Breast epithelium (tissue), 4 donors: ENCODE measurements around the gene PAK5. TPM values are rescaled to one million over a fixed set of nuclear protein-coding genes. Genes with fewer than 3 reads are reported as not detected.

Source experiments
- DNase-seq, 2 donors: peaks; one replicate each; pipeline ENCODE4 v3.0.0-alpha.2; 2019; ENCODE audit warnings: low spot score in 2 of 2
- H3K27ac ChIP-seq, 2 donors: fragments of 200-600 bp; sonication (generic) in 1 of 2; one replicate each; pipeline ENCODE4 v1.5.1; 2016 to 2019; ENCODE audit warnings: mild to moderate bottlenecking in 1 of 2
- H3K27me3 ChIP-seq, 2 donors: fragments of 200-600 bp; sonication (generic) in 1 of 2; one replicate each; pipeline versions ENCODE4 v1.5.1 to v1.6.0; 2017 to 2019; ENCODE audit warnings: control low read depth in 1 of 2, mild to moderate bottlenecking in 1 of 2
- H3K36me3 ChIP-seq: fragments of 200-600 bp; one replicate; pipeline ENCODE4 v1.5.1; 2019
- H3K4me1 ChIP-seq, 2 donors: fragments of 200-600 bp; sonication (generic); one replicate each; pipeline ENCODE4 v1.5.1; 2016 to 2019; ENCODE audit warnings: control low read depth in 1 of 2
- H3K4me3 ChIP-seq, 3 donors: fragments of 200-600 bp; sonication (generic); 1 replicate in 2 of 3; 2 replicates in 1 of 3; pipeline ENCODE4 v1.5.1; 2016 to 2019; ENCODE audit warnings: mild to moderate bottlenecking in 3 of 3, moderate library complexity in 2 of 3
- H3K9me3 ChIP-seq, 2 donors: fragments of 200-600 bp; sonication (generic) in 1 of 2; one replicate each; pipeline ENCODE4 v1.5.1; 2016 to 2019; ENCODE audit warnings: control low read depth in 1 of 2
- CTCF ChIP-seq, 3 donors: fragments of 450-650 bp; IDR thresholded peaks; one replicate each; pipeline ENCODE4 v1.5.1; 2016 to 2017; ENCODE audit warnings: antibody characterized with exemption in 3 of 3, mild to moderate bottlenecking in 3 of 3, moderate library complexity in 3 of 3
- POLR2A ChIP-seq: fragments of 450-650 bp; IDR thresholded peaks from one replicate; pipeline ENCODE4 v1.6.1; 2016; ENCODE audit warnings: antibody characterized with exemption, mild to moderate bottlenecking, moderate library complexity
- POLR2AphosphoS5 ChIP-seq, 3 donors: sonication (generic); formaldehyde crosslinking; IDR thresholded peaks; one replicate each; pipeline ENCODE4 v1.6.1; 2017; ENCODE audit warnings: antibody characterized with exemption in 3 of 3
- intact Hi-C: fragments of 100-400 bp; cut with DNase I; formaldehyde crosslinking; loops from one replicate; pipeline ENCODE4 v1.15.1; 2023; ENCODE audit warnings: low total_unique reads
- total RNA-seq, 3 donors: library from RNA; depleted of rRNA; stranded (reverse); fragments of >200 nt; gene quantifications; one replicate each; pipeline ENCODE4 v1.1.0, GENCODE V29; 2016

Gene PAK5
- total RNA-seq, 3 donors from 2014 or later, result 0.66 to 1.3 TPM; not detected in 1

- H3K9me3 ChIP-seq, result no peaks in the 10 kb centered on the region
- intact Hi-C loops, result no loop called here
- H3K27me3 ChIP-seq, result peaks cover 0 to 41% of the 10 kb centered on the region in 2 donors
- no peak overlapping the region for H3K27ac ChIP-seq
- DNase-seq, result no peak
- TF ChIP-seq POLR2AphosphoS5 (IDR thresholded peaks at IDR 0.05) (no peak), CTCF (IDR thresholded peaks at IDR 0.05) (no peak), POLR2A (no peak)
- no peaks in the 10 kb centered on the region for H3K36me3 ChIP-seq
- H3K4me1 ChIP-seq, result no peaks in the 10 kb centered on the region
- peak overlapping the region in 2 of 3 donors; percentile 21 to 26 for H3K4me3 ChIP-seq
Observed at GRCh38 chr20:9506280-9506821, 332.5 kb downstream of the PAK5 start.

DNA sequence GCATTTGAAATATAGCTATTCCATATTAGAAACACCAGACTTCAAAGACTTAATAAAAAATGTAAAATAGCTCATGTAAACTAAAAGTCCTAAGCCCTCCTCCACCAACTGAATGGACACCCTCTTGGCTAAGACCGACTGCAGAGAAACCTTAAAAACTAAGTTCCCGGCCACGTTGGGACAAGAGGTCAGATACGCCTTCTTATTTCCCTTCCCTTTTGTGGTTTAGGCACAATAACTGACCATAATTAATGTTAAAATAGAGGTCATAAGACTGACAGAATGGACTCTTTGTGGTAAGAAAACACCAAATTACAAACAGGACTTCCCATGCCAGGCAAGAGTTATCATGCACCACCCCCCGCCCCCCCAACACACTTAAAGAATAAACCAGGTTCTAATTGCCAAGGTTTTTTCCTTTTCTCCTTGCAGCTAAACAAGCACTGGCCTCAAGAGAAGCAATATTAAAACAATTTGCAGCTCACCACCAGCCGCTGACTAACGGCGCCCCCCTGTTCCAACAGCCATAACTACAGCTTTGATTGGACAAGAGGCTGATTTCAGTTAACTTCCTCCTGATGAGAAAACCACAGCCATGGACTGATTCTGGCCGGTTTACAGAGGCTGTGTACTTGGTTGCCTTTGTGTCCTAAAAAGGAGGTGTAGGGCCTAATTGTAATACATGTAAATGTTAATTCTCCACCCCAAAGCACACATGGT is 335.2 kb downstream of the PAK5 start:
- intact Hi-C loops, result no loop called here
- H3K27ac ChIP-seq, result no peak overlapping the region
- H3K4me3 ChIP-seq, result no peak overlapping the region
- peaks cover 0 to 33% of the 10 kb centered on the region in 2 donors for H3K27me3 ChIP-seq
- H3K9me3 ChIP-seq, result no peaks in the 10 kb centered on the region
- no peaks in the 10 kb centered on the region for H3K4me1 ChIP-seq
- DNase-seq, result no peak
- H3K36me3 ChIP-seq, result no peaks in the 10 kb centered on the region
- TF ChIP-seq POLR2A (no peak), CTCF (IDR thresholded peaks at IDR 0.05) (no peak), POLR2AphosphoS5 (IDR thresholded peaks at IDR 0.05) (no peak)

- Histone ChIP-seq H3K27ac (no peak overlapping the region), H3K9me3 (no peaks in the 10 kb centered on the region), H3K4me3 (no peak overlapping the region), H3K27me3 (peaks cover 0 to 10% of the 10 kb centered on the region in 2 donors), H3K4me1 (no peaks in the 10 kb centered on the region), H3K36me3 (no peaks in the 10 kb centered on the region)
- TF ChIP-seq CTCF (IDR thresholded peaks at IDR 0.05) (no peak), POLR2AphosphoS5 (IDR thresholded peaks at IDR 0.05) (no peak), POLR2A (no peak)
- no peak for DNase-seq
- intact Hi-C loops, result no loop called here
Observed at GRCh38 chr20:9501473-9501872, 337.4 kb downstream of the PAK5 start.

DNA sequence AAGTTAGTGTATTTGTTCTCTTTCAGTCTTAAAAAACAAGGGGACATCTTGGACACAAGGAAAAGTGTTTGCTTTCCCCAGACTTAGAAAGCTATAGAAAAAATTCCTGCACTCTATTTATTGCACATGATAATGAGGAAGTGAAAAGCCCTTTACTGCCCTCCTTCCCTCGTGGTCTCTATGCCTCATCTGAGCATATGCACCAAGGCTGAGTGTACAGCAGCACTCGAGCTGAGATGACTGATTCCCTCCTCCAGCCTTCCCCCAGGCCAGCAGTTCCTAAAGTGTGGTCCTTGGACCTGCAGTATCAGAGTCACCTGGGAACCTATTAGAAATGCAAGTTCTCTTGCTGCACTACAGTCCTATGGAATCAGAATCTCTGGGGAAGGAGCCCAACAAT is 338.8 kb downstream of the PAK5 start:
- no peaks in the 10 kb centered on the region for H3K36me3 ChIP-seq
- TF ChIP-seq POLR2A, result no peak
- no peaks in the 10 kb centered on the region for H3K27me3 ChIP-seq
- intact Hi-C loops, result no loop called here
- DNase-seq, result no peak
- H3K4me3 ChIP-seq, result no peak overlapping the region
- H3K27ac ChIP-seq, result no peak overlapping the region
- H3K9me3 ChIP-seq, result no peaks in the 10 kb centered on the region
- H3K4me1 ChIP-seq, result no peaks in the 10 kb centered on the region

DNA sequence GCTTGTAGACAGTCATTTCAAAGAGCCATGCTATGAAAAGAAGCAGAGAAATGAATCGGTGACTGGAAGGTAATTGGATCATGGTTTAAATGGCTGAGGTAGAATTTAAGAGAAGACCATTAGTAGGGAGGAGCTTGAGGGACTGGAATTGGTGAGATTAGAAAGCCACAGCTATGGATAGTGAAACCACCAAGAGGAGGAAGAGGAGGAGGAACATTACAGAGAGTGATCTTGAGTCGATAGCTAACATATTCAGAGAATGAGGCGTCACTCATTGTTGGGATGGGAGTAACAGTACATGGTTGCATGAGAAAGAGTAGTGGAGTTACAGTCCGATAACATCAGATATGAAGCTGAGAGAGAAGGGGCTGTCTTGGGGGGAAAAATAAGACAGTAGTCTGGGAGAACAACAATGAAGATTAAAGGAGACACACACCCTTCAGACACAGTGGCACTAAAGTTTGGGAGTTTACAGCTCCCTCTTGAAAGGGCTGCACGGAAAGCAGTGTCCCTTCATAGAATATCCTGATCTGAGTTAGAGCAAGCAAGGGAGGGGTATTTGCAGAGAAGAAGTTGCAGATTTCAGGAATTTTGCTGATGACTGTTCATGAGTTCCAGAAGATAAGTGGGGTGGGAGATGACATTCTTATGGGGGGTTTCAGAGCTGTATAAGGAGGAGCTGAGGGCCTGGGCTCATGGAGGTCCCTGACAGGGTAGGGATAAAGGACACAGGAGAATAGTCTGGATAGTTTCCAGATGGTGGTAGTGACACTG is 339.6 kb downstream of the PAK5 start:
- no peak overlapping the region for H3K4me3 ChIP-seq
- H3K27me3 ChIP-seq, result no peaks in the 10 kb centered on the region
- H3K36me3 ChIP-seq, result no peaks in the 10 kb centered on the region
- intact Hi-C loops, result no loop called here
- H3K4me1 ChIP-seq, result no peaks in the 10 kb centered on the region
- no peaks in the 10 kb centered on the region for H3K9me3 ChIP-seq
- TF ChIP-seq POLR2AphosphoS5 (IDR thresholded peaks at IDR 0.05), result no peak
- TF ChIP-seq POLR2A, result no peak
- no peak for TF ChIP-seq CTCF (IDR thresholded peaks at IDR 0.05)
- DNase-seq, result no peak
- H3K27ac ChIP-seq, result no peak overlapping the region
